Measurements from ENCODE around the gene RGS17. TPM values are rescaled to one million over a fixed set of nuclear protein-coding genes. Genes with fewer than 3 reads are reported as not detected.

The RGS17 gene
- total and polyA plus RNA-seq, 10 of the 15 experiments (the other 5 are each of a cell fraction or from before 2014, with no cell fraction given): 0.06 to 0.29 (median 0.14) TPM; not detected in 4

GRCh38 chr6:152982904-152983636, 148.0 kb downstream of the RGS17 start, which contains the start of gene FBXO5:
FBXO5 (minus strand) TSS chr6:152983041; CDS start chr6:152982959, 82 bp downstream.
- intact Hi-C loops (cut with micrococcal nuclease; ENCODE audit: unreplicated experiment) (loop anchor here (5.0 kb wide), 4 partner anchors 109 to 1591 kb away; partner anchors contain the start of genes RMND1 and ZBTB2), in situ Hi-C loops (cut with MboI) (loop anchor here (25.0 kb wide), 3 partner anchors 1254 to 1754 kb away; partner anchors contain the start of gene SCAF8)
- Histone ChIP-seq H3K9me3 (replicated peaks; ENCODE audit: control insufficient read depth, insufficient read depth, low read length) (no peaks in the 10 kb centered on the region; the same call in 2 of the 3 replicates), H3K27ac (ENCODE audit: control insufficient read depth, insufficient read depth) (peak within 1 kb of the TSS; percentile 90), H3K36me3 (ENCODE audit: control insufficient read depth in 2 of 2, insufficient read depth in 2 of 2, low read length in 1 of 2) (peaks cover 0 to 8% of the 10 kb centered on the region in 2 experiments; a peak in 1 of 4 replicates), H3K4me3 (peak within 1 kb of the TSS; percentile 92), H3K27me3 (replicated peaks in 1 of 2; ENCODE audit: control insufficient read depth in 2 of 2, insufficient read depth in 2 of 2, low read length in 1 of 2) (no peaks in the 10 kb centered on the region), H3K9ac (ENCODE audit: control insufficient read depth, insufficient read depth, low read length) (peak within 1 kb of the TSS; percentile 91), H2AFZ (ENCODE audit: control insufficient read depth, low read depth, low read length) (peak within 1 kb of the TSS; percentile 97), H3K4me2 (ENCODE audit: control insufficient read depth, insufficient read depth) (peak within 1 kb of the TSS; percentile 53), H3K79me2 (ENCODE audit: control insufficient read depth, insufficient read depth, low read length) (peaks cover 83% of the 10 kb centered on the region), H4K20me1 (ENCODE audit: control insufficient read depth, insufficient read depth) (no peaks in the 10 kb centered on the region), H3K4me1 (ENCODE audit: control insufficient read depth, insufficient read depth, low read length) (peaks cover 5% of the 10 kb centered on the region)
- FAIRE-seq (peak; percentile 70), DNase-seq (ENCODE audit: low read depth, low spot score) (peak; percentile 85), ATAC-seq (peak; percentile 87)
- ChIA-PET SMC1A (ENCODE audit: uncharacterized antibody, unreplicated experiment) (interaction anchor here (1.3 to 2.0 kb wide), 3 partner anchors 14 to 29 kb away, joined by 4 to 8 read pairs (median 4); no protein-coding TSS in a partner anchor), RAD21 (ENCODE audit: unreplicated experiment) (interaction anchor here (1.2 to 4.6 kb wide), 4 partner anchors 9 to 135 kb away, joined by 3 to 22 read pairs (median 6); no protein-coding TSS in a partner anchor), CTCF (interaction anchor here (0.7 to 1.5 kb wide), 3 partner anchors 13 to 16 kb away, joined by 3 to 5 read pairs (median 3); no protein-coding TSS in a partner anchor), POLR2A (interaction anchor here (0.7 to 5.8 kb wide), 5 partner anchors 8 to 684 kb away, joined by 3 to 101 read pairs (median 5); partner anchors contain the start of gene MTRF1L)
- no TSS peak for BruUV-seq (replicated peaks)
- under 1% methylated on average over 59 of the region's 66 CpGs for WGBS (ENCODE audit: insufficient coverage, insufficient replicate concordance, low lambda C conversion rate, missing lambda C conversion rate)
- peak; percentile 100 for TF ChIP-seq NKRF (conservative IDR thresholded peaks at IDR 0.05)
- TF ChIP-seq SMC3 (IDR thresholded peaks at IDR 0.05; ENCODE audit: borderline replicate concordance, low read length): no peak
- TF ChIP-seq FOS (IDR thresholded peaks at IDR 0.05; ENCODE audit: borderline replicate concordance, extremely low read depth, insufficient read length): peak; percentile 93
- peak; percentile 18; the same call in 1 of the 2 replicates for TF ChIP-seq FOXK2 (IDR thresholded peaks at IDR 0.05)
- TF ChIP-seq ASH2L (IDR thresholded peaks at IDR 0.05; ENCODE audit: borderline replicate concordance, low read depth): no peak
- no peak for TF ChIP-seq YBX1 (IDR thresholded peaks at IDR 0.05)
- no peak for TF ChIP-seq ZNF622 (IDR thresholded peaks at IDR 0.05)
- TF ChIP-seq CREB1 (IDR thresholded peaks at IDR 0.05; ENCODE audit: low read depth): peak; percentile 29; the same call in 1 of the 2 replicates
- TF ChIP-seq, protein P1, sequence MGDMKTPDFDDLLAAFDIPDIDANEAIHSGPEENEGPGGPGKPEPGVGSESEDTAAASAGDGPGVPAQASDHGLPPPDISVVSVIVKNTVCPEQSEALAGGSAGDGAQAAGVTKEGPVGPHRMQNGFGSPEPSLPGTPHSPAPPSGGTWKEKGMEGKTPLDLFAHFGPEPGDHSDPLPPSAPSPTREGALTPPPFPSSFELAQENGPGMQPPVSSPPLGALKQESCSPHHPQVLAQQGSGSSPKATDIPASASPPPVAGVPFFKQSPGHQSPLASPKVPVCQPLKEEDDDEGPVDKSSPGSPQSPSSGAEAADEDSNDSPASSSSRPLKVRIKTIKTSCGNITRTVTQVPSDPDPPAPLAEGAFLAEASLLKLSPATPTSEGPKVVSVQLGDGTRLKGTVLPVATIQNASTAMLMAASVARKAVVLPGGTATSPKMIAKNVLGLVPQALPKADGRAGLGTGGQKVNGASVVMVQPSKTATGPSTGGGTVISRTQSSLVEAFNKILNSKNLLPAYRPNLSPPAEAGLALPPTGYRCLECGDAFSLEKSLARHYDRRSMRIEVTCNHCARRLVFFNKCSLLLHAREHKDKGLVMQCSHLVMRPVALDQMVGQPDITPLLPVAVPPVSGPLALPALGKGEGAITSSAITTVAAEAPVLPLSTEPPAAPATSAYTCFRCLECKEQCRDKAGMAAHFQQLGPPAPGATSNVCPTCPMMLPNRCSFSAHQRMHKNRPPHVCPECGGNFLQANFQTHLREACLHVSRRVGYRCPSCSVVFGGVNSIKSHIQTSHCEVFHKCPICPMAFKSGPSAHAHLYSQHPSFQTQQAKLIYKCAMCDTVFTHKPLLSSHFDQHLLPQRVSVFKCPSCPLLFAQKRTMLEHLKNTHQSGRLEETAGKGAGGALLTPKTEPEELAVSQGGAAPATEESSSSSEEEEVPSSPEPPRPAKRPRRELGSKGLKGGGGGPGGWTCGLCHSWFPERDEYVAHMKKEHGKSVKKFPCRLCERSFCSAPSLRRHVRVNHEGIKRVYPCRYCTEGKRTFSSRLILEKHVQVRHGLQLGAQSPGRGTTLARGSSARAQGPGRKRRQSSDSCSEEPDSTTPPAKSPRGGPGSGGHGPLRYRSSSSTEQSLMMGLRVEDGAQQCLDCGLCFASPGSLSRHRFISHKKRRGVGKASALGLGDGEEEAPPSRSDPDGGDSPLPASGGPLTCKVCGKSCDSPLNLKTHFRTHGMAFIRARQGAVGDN (IDR thresholded peaks at IDR 0.05): no peak
- no peak for TF ChIP-seq BCL3 (IDR thresholded peaks at IDR 0.05; ENCODE audit: borderline replicate concordance, insufficient read depth, low read depth, low read length, poor library complexity, severe bottlenecking)
- no peak for TF ChIP-seq SPI1 (IDR thresholded peaks at IDR 0.05; ENCODE audit: borderline replicate concordance, insufficient read depth, low read depth, low read length)
- TF ChIP-seq SIN3A (IDR thresholded peaks at IDR 0.05; ENCODE audit: low read depth, low read length): peak; percentile 100
- TF ChIP-seq BCL11A (IDR thresholded peaks at IDR 0.05; ENCODE audit: low read depth, low read length): no peak
